Activated T-cell treated with anti-CD3 and anti-CD28 coated beads, Interleukin-2, amount 50 U/mL, for 1 hour (primary cell): ENCODE data around the gene TMEM98.
"Not testable (repeated sequence)": the region's sequence is repeated elsewhere in the genome, so short reads cannot be mapped to it uniquely, and the experiment has no call there.

ENCODE experiments used
- DNase-seq: peaks from one replicate; pipeline ENCODE4 v3.0.0-alpha.2; 2020

Gene TMEM98

DNA sequence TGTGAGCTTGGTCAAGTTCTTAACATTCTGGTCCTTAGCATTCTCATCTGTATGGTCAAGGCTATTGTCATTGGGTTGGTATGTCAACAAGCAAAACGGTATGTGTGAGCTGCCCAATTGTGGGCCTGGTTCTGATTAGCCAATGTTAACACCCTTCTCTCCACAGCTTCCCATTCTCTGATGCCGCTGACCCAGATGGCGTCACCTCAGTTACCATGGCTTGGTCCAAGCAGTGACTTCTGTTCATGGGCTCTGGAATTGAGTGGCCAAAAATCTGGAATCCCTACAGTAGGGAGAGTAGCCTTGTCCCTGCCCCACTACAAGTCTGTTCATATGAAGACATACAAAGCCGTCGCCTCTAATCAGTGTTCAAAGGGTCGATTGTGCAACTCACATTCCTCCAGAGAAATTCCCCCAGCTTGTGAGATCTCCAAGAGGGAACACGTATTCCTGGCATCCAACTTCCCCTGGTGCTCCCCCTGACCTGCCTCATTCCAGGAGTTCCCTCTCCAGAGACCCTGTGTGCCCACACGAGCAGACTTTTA lies 15.8 kb downstream of the TMEM98 start:
- DNase-seq: no peak

DNA sequence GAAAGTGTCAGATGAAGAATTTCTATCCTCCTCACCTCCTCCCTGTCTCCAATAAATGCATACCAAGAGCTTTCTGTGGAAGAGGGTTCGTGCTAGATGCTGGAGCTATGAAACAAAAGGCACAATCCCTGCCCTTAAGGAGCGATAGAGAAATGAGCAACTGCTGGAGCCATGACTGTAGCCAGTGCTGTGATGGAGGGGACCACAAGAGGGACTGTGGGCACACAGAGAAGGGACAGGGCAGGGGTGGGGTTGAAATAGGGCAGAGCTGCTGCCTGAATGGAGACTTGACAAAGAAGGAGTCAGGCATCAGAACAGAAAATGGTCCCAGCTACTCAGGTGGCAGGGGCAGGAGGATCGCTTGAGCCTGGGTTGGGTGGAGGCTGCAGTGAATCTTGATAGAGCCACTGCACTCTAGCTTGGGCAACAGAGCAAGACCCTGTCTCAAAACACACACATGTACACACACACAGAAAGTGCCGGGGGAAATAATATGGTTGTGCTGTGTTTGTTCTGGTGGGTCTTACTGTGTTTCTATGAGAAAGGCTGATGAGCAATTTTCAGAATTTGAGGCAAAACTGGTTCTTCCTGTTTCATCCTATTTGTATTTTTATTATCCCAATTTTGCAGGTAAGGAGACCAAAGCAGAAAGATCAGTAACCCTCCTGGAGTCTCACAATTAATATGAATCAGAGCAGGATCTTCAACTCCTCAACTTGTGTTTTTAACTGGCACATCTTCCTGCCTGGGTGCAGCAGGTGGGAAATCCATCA lies 16.5 kb downstream of the TMEM98 start:
- no peak for DNase-seq

DNA sequence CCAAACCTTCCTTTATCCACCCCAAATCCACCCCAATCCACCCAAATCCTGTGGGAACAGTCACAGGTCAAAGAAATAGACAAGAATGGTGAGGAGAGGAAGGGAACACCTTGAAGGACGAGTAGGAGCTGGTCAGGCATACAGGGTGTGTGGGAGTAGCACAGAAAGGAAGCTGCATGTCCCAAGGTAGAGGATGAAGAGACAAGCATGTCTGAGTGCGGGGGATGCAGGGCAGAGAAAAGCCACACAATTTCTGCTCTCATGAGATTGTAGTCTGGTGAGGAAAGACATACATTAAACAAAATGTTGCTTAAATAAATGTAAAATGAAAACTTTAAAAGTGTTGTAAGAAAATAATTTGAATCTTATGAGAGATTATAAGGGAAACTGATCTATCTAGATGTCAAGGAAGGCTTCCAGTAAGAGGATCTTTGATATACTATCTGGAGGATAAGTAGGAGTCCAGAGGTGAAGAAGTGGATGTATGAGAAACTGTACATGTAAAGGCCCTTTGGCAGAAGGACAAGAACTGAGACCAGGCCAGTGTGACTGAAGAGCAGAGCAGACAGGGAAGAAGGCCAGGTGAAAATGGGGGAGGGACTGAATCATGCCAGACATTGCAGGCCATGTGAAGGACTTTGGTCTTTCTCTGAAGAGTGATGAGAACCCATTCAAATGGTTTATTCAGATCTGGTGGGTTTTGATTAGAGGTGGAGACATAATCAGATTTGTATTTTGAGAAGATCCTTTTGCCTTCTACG lies 18.6 kb downstream of the TMEM98 start:
- no peak for DNase-seq

DNA sequence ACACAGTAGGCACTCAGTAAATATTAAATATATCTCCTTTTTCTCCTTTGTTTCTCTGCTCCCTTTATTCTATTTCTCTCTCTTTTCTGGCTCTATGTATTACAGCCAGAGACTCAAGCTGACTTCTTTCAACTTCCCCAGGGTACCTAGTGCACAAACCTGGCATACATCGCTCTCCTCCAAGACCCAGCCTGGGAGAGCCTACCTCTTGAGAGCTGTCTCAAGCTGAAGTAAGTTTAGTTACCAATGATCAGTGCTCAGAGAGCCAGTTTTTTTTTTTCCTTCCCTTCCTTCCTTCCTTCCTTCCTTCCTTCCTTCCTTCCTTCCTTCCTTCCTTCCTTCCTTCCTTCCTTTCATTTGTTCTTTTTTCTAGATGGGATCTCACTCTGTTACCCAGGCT lies 19.8 kb downstream of the TMEM98 start:
- DNase-seq: no peak

DNA sequence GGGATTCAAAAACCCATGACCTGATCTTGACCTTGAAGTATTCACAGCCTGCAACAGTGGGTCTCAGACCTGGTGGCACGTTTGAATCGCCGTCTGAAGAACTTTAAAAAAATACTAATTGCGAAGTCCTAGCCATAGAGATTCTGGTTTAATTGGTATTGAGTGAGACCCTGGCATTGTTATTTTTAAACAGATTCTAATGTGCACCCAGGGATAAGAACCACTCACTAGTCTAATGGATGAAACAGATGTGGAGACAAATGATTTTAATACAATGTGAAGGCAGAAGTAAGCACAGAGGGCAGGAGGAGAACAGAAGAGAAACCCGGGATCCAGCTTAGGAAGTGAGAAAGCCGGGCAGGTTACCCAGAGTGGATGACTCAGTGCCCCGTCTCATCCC lies 21.2 kb downstream of the TMEM98 start:
- DNase-seq: no peak

DNA sequence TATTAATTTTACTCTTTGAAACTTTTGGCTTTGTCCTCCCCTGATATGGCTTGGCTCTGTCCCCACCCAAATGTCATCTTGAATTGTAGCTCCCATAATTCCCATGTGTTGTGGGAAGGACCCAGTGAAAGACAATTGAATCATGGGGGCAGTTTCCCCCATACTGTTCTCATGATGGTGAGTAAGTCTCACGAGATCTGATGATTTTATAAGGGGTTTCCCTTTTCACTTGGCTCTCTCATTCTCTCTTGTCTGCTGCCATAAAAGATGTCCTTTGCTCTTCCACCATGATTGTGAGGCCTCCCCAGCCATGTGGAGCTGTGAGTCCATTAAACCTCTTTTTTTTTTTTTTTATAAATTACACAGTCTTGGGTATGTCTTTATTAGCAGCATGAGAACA lies 24.5 kb downstream of the TMEM98 start:
- DNase-seq: not testable (repeated sequence)

DNA sequence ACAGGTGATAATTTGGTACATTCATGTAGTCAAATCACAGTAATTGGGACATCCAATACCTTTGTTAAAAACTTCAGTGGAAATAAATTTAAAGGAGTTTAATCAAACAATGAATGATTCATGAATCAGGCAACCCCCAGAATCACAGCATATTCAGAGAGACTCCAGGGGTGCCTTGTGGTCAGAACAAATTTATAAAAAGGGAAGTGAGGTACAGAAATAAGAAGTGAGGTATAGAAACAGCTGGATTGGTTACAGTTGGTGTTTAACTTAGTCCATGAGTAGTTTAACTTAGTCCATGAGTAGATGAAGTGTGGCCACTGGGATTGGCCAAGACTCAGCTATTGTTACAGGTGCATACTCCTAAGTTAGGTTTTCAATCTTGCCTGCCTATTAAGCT lies 25.1 kb downstream of the TMEM98 start:
- DNase-seq: no peak

GRCh38 chr17:32953857-32954256 lies 25.9 kb downstream of the TMEM98 start:
- no peak for DNase-seq

DNA sequence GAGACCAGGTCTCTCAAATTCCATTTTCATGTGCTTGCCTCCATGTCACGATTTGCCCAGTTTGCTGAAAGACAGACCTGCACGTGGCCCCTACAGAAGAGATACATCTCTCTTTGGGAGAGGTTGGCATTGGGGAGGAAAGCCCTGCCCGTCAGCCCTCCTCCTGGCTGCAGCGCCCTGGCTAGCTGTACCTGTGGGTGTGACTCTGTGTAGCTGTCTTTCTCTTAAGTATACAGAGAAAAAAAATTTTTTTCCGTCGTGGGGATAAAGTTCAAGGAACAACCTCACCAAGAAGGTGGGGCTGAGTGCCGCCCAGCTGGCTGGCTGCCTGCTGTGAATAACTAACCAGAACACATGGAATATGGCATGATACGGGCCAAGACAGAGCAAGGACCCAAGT lies 26.5 kb downstream of the TMEM98 start:
- no peak for DNase-seq

DNA sequence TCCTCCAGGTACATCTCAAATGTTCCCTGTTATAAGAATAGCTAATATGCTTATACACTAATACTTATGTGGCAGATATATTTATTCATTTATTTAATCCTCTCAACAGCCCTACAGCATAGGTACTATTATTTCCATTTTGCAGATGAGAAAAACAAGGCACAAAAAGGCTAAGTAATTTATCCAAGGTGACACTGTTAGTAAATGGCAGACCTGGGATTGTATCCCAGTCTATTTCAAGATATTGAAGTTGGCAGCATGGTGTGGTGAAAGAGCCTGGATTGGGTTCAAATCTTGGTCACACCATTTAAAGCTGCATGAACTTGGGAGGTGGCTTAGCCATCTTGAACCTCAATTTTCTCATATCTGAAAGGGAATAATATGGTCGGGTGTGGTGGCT lies 27.2 kb downstream of the TMEM98 start:
- DNase-seq: no peak

- DNase-seq: no peak
These were observed 28.5 kb downstream of the TMEM98 start for GRCh38 chr17:32956240-32956970.

- DNase-seq: no peak
These were observed 30.5 kb downstream of the TMEM98 start for GRCh38 chr17:32958418-32958817.

- DNase-seq: no peak
These were observed 32.9 kb downstream of the TMEM98 start for GRCh38 chr17:32960815-32961214.

DNA sequence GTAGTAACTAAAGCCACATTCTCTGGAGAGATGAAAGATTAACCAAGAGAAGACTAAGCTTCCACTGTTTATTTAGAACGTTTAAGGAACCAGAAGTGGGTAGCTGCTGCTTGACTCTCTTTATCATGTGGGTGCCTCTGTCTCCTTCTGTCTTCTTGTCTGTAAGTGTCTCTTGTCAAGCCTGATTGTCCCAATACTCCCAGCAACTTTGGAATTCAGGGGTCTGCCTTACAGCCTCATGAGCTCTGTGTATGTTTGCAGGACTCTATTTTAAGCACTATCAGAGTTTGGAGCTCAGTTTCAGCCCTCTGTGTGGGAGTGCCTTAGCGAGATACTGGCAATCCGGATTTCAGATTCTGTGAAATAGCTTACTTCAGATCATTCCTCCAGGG lies 34.4 kb downstream of the TMEM98 start:
- DNase-seq: no peak

GRCh38 chr17:32964541-32964940 lies 36.6 kb downstream of the TMEM98 start:
- no peak for DNase-seq

DNA sequence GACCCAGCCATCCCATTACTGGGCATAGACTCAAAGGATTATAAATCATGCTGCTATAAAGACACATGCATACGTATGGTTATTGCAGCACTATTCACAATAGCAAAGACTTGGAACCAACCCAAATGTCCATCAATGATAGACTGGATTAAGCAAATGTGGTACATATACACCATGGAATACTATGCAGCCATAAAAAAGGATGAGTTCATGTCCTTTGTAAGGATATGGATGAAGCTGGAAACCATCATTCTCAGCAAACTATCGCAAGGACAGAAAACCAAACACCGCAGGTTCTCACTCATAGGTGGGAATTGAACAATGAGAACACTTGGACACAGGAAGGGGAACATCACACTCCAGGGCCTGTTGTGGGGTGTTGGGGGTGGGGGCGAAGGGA lies 41.3 kb downstream of the TMEM98 start:
- not testable (repeated sequence) for DNase-seq

DNA sequence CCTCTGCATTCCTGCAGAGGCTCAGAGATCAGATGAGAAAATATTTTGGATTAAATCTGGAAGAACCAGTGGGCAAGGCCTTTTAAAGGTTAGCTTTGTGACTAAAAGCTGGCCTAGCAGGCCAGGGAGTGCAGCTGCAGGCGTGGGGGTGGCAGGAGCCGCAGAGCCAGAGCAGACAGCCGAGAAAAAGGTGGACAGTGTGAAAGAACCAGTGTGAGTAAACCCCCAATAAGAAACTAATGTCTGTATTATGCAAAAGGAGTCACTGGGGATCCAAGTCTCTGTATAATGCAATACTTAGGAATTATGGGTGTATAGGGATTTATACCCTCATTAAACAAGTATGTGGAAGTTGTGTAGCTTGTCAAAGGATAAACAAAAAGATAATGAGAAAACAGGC lies 42.3 kb downstream of the TMEM98 start:
- DNase-seq: no peak

- no peak for DNase-seq
These were observed 43.2 kb downstream of the TMEM98 start for GRCh38 chr17:32971171-32971570.

DNA sequence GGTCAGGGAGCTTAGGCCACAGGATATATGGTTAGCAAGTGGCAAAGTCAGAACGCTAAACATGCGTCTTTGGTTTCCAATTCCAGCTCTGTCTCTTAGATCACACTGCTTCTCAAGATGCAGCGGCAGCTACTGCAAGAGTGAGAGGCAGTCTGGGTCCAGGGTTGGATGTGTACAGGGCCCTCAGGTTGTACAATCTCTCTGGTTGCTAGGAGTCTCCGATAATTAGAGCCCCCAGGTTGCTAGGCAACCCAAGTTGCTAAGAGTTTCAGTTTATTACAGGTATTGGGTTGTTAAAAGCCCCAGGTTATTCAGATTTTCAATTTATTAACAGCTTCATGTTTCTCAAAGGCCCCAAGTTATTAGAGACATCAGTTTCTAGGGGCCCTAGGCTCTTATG lies 48.2 kb downstream of the TMEM98 start:
- no peak for DNase-seq

DNA sequence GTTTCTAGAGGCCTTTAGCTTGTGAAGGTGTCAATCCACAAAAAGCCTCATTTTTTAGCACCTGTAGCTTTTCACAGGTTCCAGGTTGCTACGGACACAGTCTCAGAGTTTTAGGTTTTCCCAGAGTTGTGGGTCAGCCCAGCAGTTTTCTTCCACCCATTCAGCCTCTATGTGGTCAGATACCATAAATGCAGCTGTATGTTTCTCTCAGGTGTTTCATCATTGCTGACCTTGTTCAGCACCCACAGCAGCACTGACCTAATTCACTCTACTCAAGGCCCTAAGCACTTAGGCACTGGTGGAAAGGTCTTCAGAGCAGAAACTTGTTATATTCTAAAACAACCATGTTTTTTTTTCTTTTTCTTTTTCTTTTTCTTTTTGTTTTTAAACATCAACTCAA lies 48.7 kb downstream of the TMEM98 start:
- DNase-seq: no peak

GRCh38 chr17:32980230-32980629 lies 52.3 kb downstream of the TMEM98 start:
- DNase-seq: no peak

DNA sequence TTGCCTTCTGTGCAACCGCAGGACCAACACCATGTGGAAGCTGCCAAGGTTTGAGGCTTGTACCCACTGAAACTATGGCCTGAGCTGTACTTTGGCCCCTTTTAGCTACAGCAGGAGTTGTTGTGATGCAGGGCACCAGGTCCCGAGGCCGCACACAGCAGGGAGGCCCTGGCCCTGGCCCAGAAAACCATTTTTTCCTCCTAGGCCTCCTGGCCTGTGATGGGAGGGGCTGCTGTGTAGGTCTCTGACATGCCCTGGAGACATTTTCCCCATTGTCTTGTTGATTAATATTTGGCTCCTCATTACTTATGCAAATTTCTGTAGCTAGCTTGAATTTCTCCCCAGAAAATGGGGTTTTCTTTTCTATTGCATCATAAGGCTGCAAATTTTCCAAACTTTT lies 53.7 kb downstream of the TMEM98 start:
- DNase-seq: not testable (repeated sequence)

GRCh38 chr17:32985050-32985756 lies 57.2 kb downstream of the TMEM98 start:
- DNase-seq: no peak
